Measurements from ENCODE around the gene TBC1D22A. TPM values are rescaled to one million over a fixed set of nuclear protein-coding genes. Genes with fewer than 3 reads are reported as not detected.

The TBC1D22A gene
- total RNA-seq, 1 donor from 2014 or later: 28.9 TPM

- peaks cover 4% of the 10 kb centered on the region for H3K9me3 Mint-ChIP-seq (ENCODE audit: unreplicated experiment)
- TF ChIP-seq, protein P1, sequence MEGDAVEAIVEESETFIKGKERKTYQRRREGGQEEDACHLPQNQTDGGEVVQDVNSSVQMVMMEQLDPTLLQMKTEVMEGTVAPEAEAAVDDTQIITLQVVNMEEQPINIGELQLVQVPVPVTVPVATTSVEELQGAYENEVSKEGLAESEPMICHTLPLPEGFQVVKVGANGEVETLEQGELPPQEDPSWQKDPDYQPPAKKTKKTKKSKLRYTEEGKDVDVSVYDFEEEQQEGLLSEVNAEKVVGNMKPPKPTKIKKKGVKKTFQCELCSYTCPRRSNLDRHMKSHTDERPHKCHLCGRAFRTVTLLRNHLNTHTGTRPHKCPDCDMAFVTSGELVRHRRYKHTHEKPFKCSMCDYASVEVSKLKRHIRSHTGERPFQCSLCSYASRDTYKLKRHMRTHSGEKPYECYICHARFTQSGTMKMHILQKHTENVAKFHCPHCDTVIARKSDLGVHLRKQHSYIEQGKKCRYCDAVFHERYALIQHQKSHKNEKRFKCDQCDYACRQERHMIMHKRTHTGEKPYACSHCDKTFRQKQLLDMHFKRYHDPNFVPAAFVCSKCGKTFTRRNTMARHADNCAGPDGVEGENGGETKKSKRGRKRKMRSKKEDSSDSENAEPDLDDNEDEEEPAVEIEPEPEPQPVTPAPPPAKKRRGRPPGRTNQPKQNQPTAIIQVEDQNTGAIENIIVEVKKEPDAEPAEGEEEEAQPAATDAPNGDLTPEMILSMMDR (IDR thresholded peaks at IDR 0.05): no peak
- peaks cover 8% of the 10 kb centered on the region for H3K36me3 Mint-ChIP-seq (ENCODE audit: unreplicated experiment)
- no peak overlapping the region for H3K4me3 Mint-ChIP-seq (ENCODE audit: unreplicated experiment)
- H3K4me1 Mint-ChIP-seq (ENCODE audit: unreplicated experiment): peaks cover 2% of the 10 kb centered on the region
- DNase-seq (ENCODE audit: extremely low spot score, unreplicated experiment): peak; percentile 69
- no peak overlapping the region for H3K27ac Mint-ChIP-seq (ENCODE audit: unreplicated experiment)
- H3K27me3 Mint-ChIP-seq (ENCODE audit: unreplicated experiment): no peaks in the 10 kb centered on the region
Observed at GRCh38 chr22:46858181-46858771, 95.8 kb downstream of the TBC1D22A start.

GRCh38 chr22:46860562-46860961 lies 98.1 kb downstream of the TBC1D22A start:
- DNase-seq (ENCODE audit: extremely low spot score, unreplicated experiment): peak; percentile 71
- TF ChIP-seq, protein P1 (IDR thresholded peaks at IDR 0.05): no peak
- Mint-ChIP-seq H3K27me3 (ENCODE audit: unreplicated experiment) (no peaks in the 10 kb centered on the region), H3K4me1 (ENCODE audit: unreplicated experiment) (peaks cover 2% of the 10 kb centered on the region), H3K36me3 (ENCODE audit: unreplicated experiment) (peaks cover 4% of the 10 kb centered on the region), H3K27ac (ENCODE audit: unreplicated experiment) (peak overlapping the region; percentile 20), H3K9me3 (ENCODE audit: unreplicated experiment) (peaks cover 4% of the 10 kb centered on the region), H3K4me3 (ENCODE audit: unreplicated experiment) (no peak overlapping the region)

GRCh38 chr22:46861468-46862367 lies 99.3 kb downstream of the TBC1D22A start:
- Mint-ChIP-seq H3K4me3 (ENCODE audit: unreplicated experiment) (no peak overlapping the region), H3K27me3 (ENCODE audit: unreplicated experiment) (no peaks in the 10 kb centered on the region), H3K9me3 (ENCODE audit: unreplicated experiment) (peaks cover 4% of the 10 kb centered on the region), H3K4me1 (ENCODE audit: unreplicated experiment) (peaks cover 7% of the 10 kb centered on the region), H3K36me3 (ENCODE audit: unreplicated experiment) (peaks cover 4% of the 10 kb centered on the region), H3K27ac (ENCODE audit: unreplicated experiment) (no peak overlapping the region)
- TF ChIP-seq, protein P1 (IDR thresholded peaks at IDR 0.05): no peak
- DNase-seq (ENCODE audit: extremely low spot score, unreplicated experiment): peak; percentile 77

DNA sequence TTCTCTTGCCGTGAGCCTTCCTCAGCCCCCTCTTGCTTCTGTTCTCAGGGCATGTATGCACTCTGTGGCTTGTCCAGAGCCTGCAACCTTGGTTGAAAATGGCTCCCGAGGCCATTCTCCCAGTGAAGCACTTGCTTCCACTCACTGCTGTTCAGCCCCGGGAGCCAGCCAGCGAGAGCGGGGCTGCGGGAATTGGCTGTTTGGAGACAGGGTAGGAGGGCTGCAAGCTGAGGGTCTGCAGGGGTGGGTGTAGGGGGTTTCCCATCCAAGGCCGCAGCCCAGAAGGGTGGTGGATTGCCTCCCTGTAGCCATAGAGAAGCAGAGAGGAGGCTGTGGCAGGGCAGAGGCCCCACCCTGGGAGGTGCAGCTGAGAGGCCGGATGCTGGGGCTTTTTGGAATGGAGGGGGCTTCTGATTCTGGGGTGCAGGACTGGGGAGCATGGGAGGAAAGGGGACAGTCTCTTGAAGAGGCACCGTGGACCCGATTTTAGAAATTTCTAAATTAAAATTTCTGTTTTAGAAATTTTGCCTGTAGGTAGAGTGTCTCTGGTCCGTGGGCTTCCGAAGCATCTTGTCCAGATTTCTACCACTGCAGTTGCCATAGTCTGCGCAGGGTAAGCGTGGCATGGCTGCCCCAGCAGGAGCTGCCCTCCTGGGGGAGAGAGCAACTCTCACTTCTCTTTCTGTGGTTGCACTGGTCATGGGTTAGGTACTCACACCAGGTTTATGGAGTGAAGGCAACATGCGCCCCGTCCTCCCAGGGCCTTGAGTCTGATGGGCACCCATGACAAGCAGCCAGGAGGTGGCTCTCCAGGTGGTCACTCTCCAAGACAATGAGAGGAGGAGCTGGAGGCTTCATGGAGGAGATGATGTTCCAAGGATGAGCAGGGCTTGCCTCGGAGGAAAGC lies 100.2 kb downstream of the TBC1D22A start:
- no peak overlapping the region for H3K27ac Mint-ChIP-seq (ENCODE audit: unreplicated experiment)
- peak; percentile 77 for DNase-seq (ENCODE audit: extremely low spot score, unreplicated experiment)
- H3K9me3 Mint-ChIP-seq (ENCODE audit: unreplicated experiment): peaks cover 4% of the 10 kb centered on the region
- TF ChIP-seq, protein P1 (IDR thresholded peaks at IDR 0.05): no peak
- peaks cover 7% of the 10 kb centered on the region for H3K4me1 Mint-ChIP-seq (ENCODE audit: unreplicated experiment)
- no peak overlapping the region for H3K4me3 Mint-ChIP-seq (ENCODE audit: unreplicated experiment)
- no peaks in the 10 kb centered on the region for H3K27me3 Mint-ChIP-seq (ENCODE audit: unreplicated experiment)
- peaks cover 6% of the 10 kb centered on the region for H3K36me3 Mint-ChIP-seq (ENCODE audit: unreplicated experiment)

Measured in osteocyte (in vitro differentiated cells).